HCEC 1CT (cell line): ENCODE data around the gene CHD8.
A peak's percentile ranks its signal among the peaks of the same experiment; 100 is the strongest.
"Not testable (repeated sequence)": the region's sequence is repeated elsewhere in the genome, so short reads cannot be mapped to it uniquely, and the experiment has no call there.

Experiments used
- DNase-seq: peaks from one replicate; pipeline ENCODE4 v3.0.0-alpha.2; 2017

CHD8 gene, protein sequence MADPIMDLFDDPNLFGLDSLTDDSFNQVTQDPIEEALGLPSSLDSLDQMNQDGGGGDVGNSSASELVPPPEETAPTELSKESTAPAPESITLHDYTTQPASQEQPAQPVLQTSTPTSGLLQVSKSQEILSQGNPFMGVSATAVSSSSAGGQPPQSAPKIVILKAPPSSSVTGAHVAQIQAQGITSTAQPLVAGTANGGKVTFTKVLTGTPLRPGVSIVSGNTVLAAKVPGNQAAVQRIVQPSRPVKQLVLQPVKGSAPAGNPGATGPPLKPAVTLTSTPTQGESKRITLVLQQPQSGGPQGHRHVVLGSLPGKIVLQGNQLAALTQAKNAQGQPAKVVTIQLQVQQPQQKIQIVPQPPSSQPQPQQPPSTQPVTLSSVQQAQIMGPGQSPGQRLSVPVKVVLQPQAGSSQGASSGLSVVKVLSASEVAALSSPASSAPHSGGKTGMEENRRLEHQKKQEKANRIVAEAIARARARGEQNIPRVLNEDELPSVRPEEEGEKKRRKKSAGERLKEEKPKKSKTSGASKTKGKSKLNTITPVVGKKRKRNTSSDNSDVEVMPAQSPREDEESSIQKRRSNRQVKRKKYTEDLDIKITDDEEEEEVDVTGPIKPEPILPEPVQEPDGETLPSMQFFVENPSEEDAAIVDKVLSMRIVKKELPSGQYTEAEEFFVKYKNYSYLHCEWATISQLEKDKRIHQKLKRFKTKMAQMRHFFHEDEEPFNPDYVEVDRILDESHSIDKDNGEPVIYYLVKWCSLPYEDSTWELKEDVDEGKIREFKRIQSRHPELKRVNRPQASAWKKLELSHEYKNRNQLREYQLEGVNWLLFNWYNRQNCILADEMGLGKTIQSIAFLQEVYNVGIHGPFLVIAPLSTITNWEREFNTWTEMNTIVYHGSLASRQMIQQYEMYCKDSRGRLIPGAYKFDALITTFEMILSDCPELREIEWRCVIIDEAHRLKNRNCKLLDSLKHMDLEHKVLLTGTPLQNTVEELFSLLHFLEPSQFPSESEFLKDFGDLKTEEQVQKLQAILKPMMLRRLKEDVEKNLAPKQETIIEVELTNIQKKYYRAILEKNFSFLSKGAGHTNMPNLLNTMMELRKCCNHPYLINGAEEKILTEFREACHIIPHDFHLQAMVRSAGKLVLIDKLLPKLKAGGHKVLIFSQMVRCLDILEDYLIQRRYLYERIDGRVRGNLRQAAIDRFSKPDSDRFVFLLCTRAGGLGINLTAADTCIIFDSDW (N-terminal part only)

GRCh38 chr14:21455912-21456667 lies at the start of gene CHD8:
TSS of gene CHD8 (minus strand) at chr14:21456123. CDS start at chr14:21431643, 24,480 bp downstream.
- peak; percentile 100 for DNase-seq

- no peak for DNase-seq
Measured at GRCh38 chr14:21505012-21505553, 49.2 kb upstream of the CHD8 start.

DNA sequence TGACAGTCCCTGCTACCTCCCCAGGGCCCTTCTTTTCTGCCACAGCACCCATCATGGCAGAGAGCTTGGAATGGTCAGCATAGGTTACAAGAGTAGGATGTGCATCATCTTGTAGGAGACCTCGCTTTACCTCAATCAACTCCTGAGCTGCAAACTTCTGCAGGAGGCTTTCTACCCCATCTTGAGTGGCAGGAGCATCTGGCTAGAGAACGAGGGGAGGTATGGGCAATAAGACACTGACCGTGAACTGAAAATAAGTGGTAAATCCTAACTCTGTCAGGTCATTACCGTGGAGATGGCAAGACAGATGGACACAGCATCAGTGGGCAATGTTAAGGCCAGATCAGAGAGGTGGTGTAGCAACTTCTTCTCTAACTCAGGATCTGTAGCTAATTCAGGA lies 47.5 kb upstream of the CHD8 start:
- no peak for DNase-seq

DNA sequence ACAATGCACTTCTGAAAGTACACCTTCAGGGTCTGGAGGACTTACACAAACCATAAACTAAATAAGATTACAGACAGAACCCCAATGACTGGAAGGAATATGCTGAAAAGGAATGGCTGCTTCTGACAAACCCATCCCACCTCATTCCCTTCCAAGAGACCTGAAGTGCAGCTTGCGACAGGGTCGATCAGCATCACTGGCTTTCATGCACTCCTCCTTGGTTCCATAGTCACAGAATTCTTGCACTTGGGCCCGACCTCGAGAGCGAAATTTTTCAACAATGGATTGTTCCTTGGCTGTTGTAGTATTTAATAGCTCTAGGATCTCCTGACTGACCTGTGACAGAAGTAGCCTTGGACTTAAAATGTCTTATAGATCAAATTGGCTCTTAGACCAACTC lies 45.6 kb upstream of the CHD8 start:
- DNase-seq = no peak

DNA sequence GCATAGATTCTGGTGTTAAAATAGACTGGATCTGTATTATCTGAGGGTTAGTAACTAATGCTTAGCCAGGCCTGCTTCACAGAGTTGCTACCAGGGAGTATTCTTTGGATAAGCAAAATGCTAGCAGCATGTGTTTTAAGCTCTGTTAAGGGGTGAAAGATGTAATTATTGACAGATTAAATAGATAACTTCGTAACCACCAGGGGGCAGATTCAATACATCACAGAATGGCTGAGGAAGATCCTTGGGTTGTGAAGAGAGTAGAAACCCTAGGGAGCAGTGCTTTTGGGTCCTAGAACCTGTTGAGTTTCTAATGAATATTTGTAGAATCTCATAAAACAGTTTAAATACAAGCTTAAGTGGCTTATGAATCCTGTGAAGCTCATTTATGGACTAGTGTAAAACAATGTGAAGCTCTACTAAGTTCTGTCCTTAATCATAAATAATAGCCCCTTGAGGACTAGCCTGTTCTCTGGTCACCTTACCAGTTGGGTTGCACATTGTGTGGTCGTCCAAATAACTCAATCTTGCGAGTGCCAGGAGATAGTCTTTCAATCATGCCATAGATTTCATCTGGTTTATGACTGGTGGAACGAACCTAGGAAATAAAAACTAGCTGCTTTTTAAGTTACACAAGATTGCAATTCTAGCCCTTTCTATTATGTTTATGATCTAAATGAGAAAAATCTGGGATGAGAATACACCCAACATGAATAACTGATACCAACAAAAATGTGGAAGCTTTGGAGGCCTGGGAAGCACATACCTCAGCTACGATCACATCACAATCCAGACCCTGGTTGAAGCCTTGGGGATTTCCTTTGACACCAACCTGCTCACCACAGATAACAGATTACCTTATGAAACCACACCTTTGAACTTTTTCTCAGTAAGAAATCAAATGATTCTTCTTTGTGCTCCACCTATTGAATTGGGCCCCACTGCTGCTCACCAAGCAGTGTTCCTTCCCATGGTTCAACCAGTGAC lies 42.9 kb upstream of the CHD8 start:
- DNase-seq = peak; percentile 42

DNA sequence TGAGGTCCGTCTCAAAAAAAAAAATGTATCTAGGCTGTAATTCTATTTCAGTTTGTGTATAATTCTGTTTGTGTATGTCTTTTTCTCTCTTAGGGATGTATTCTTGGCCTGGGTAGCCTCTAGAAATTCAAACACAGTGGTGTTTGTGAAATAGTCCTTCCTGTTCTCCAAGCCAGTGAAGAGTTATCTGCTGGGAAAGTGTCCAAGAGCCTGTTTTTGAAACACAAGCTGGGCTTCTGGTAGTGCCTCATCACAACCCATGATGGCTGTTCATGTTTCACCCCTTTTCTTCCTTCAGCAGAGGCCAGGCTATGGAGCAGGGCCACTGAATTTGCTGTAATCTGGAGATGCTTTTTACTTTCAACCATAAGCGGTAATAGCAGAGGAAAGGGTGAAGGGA lies 40.5 kb upstream of the CHD8 start:
- no peak for DNase-seq

GRCh38 chr14:21494902-21495762 lies 39.2 kb upstream of the CHD8 start:
- peak; percentile 15 for DNase-seq

GRCh38 chr14:21486640-21487087 lies 30.7 kb upstream of the CHD8 start:
- peak; percentile 59 for DNase-seq

GRCh38 chr14:21476925-21477681 lies 21.2 kb upstream of the CHD8 start, which contains the start of the genes RAB2B and TOX4:
TSS of gene RAB2B (minus strand) at chr14:21476959. CDS start at chr14:21476872, 87 bp downstream.
TSS of gene TOX4 (plus strand) at chr14:21477195. CDS start at chr14:21477279, 84 bp downstream.
- peak; percentile 98 for DNase-seq

DNA sequence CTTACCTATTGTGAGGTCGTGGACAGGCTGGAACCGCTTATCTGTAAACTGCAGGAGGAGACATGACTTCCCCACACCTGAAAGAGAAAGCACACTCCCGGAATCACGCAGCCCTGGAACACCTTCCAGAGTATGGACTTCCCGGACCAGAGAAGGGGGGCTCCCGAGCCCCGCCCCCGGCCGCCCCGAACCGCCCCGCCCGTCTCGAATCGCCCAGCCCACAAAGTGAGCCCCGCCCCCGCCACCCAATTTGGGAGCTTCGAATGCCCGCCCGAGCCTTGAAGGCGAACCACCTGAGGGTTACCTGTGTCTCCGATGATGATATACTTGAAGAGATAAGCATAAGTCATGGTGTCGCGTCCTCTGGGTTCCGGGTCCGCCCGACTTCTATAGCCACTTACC lies 20.6 kb upstream of the CHD8 start:
- DNase-seq = no peak

- DNase-seq = no peak
Measured at GRCh38 chr14:21475767-21476522, 20.0 kb upstream of the CHD8 start.

DNA sequence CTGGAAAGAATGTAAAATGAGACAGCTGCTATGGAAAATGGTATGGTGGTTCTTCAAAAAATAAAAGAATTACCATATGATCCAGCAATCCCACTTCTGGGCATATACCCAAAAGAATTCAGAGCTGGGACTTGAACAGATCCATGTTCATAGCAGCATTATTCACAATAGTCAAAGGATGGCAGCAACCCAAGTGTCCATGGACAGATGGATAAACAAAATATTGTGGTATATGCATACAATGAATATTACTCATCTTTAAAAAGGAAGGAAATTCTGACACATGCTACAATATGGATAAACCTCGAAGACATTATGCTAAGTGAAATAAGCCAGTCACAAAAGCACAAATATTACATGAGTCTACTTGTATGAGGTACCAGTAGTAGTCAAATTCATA lies 11.7 kb upstream of the CHD8 start:
- peak; percentile 96 for DNase-seq

- peak; percentile 31 for DNase-seq
Measured at GRCh38 chr14:21455592-21455911, 371 bp downstream of the CHD8 start.

DNA sequence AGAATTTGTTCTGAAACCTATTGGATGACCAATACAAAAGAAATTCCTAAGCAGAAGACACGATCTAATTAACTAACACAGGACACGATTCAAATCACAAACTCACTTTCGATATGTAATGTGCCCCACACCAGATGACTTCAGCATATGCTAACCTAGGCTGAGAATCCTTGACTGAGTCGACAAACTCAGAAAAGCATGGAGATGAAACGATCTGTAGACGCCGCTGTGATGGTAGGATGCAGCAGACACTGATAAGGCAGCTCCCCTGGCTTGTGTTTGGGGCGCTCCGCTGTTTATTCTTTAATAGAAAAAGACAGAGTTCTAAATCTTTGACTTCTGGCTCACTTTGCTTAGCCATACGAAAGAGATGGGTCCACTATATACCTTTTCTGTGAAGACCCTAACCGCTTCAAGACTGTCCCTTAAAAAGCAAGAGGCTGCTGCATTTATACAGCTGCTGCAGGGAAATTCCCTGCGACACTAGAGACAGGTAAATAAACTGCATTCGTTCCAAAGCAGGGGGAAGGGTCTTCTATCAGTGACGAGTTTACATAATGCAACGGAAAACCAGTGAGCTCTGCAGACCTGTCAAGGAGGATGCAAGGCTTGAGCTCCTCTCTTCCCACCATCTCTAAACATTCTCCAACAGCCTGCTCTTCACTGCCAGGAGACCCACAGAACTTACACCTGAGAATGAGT lies 929 bp downstream of the CHD8 start:
- no peak for DNase-seq

GRCh38 chr14:21449899-21450216 lies 6.1 kb downstream of the CHD8 start:
- no peak for DNase-seq

GRCh38 chr14:21442657-21443056 lies 13.3 kb downstream of the CHD8 start:
- DNase-seq = not testable (repeated sequence)

- DNase-seq = peak; percentile 5
Measured at GRCh38 chr14:21440859-21441258, 15.1 kb downstream of the CHD8 start.
